Fibroblast of lung (primary cell): Measurements from ENCODE around the gene DTX3. TPM values are rescaled to one million over a fixed set of nuclear protein-coding genes. Genes with fewer than 3 reads are reported as not detected.

Experiments
- DNase-seq, 2 donors: peaks; one replicate each; pipeline versions ENCODE4 v3.0.0 to v3.0.0-alpha.2; 2010; ENCODE audit warnings: low read depth in 2 of 2
- H2AFZ ChIP-seq: 2 replicates; pipeline ENCODE4 v1.5.1; 2012; ENCODE audit warnings: low read length, control low read depth, inconsistent platforms
- H3K27ac ChIP-seq: 2 replicates; pipeline ENCODE4 v1.5.1; 2011; ENCODE audit warnings: low read length, control low read depth; ENCODE audit not compliant: insufficient read depth
- H3K27me3 ChIP-seq: 2 replicates; pipeline ENCODE4 v1.5.1; 2011; ENCODE audit warnings: mild to moderate bottlenecking, low read length; ENCODE audit not compliant: control insufficient read depth, insufficient read depth
- H3K36me3 ChIP-seq: 2 replicates; pipeline ENCODE4 v1.5.1; 2011; ENCODE audit warnings: low read length; ENCODE audit not compliant: control insufficient read depth, insufficient read depth
- H3K4me1 ChIP-seq: 2 replicates; pipeline ENCODE4 v1.5.1; 2011; ENCODE audit warnings: low read length; ENCODE audit not compliant: control insufficient read depth, insufficient read depth; ENCODE audit errors: extremely low read depth
- H3K4me2 ChIP-seq: 2 replicates; pipeline ENCODE4 v1.5.1; 2011; ENCODE audit warnings: low read length, control low read depth; ENCODE audit not compliant: insufficient read depth; ENCODE audit errors: extremely low read depth
- H3K4me3 ChIP-seq, 4 experiments: fragments of 200-600 bp in 1 of 4; sonication (generic) in 1 of 4; replicated peaks in 1 of 4; 2 replicates each; pipeline ENCODE4 v1.5.1; 2011 to 2016; ENCODE audit warnings: low read length in 4 of 4, low read depth in 3 of 4, mild to moderate bottlenecking in 3 of 4, control low read depth in 2 of 4, inconsistent platforms in 1 of 4, mixed read lengths in 1 of 4; ENCODE audit not compliant: insufficient read depth in 1 of 4; ENCODE audit errors: control extremely low read depth in 1 of 4
- H3K79me2 ChIP-seq: 2 replicates; pipeline ENCODE4 v1.5.1; 2012; ENCODE audit warnings: mild to moderate bottlenecking, low read length, inconsistent platforms; ENCODE audit not compliant: control insufficient read depth, insufficient read depth
- H3K9ac ChIP-seq: 2 replicates; pipeline ENCODE4 v1.5.1; 2011; ENCODE audit warnings: mild to moderate bottlenecking, low read length, control low read depth; ENCODE audit not compliant: insufficient read depth
- H3K9me3 ChIP-seq: 2 replicates; pipeline ENCODE4 v1.5.1; 2012; ENCODE audit warnings: low read depth, low read length; ENCODE audit not compliant: control insufficient read depth, insufficient read depth
- H4K20me1 ChIP-seq: 2 replicates; pipeline ENCODE4 v1.5.1; 2011; ENCODE audit warnings: low read length; ENCODE audit not compliant: control insufficient read depth, insufficient read depth; ENCODE audit errors: extremely low read depth
- EZH2 ChIP-seq: IDR thresholded peaks from 2 replicates; pipeline ENCODE4 v1.5.1; 2012; ENCODE audit warnings: low read length, control low read depth, mild to moderate bottlenecking; ENCODE audit errors: missing control alignments
- polyA plus RNA-seq, 2 donors: library from polyadenylated mRNA; depleted of rRNA in 1 of 2; stranded (reverse) in 1 of 2; unstranded in 1 of 2; fragments of >200 nt; gene quantifications; 2 replicates each; pipeline ENCODE4 v1.2.1, GENCODE V29; 2011 to 2012; ENCODE audit warnings: missing spikeins in 1 of 2
- total RNA-seq: library from RNA; depleted of rRNA; stranded (reverse); fragments of >200 nt; gene quantifications from 2 replicates; pipeline ENCODE4 v1.2.1, GENCODE V29; 2014
- TF ChIP-seq, protein P1 (sequence below), 2 donors: IDR thresholded peaks in 1 of 2; conservative IDR thresholded peaks in 1 of 2; 1 replicate in 1 of 2; 2 replicates in 1 of 2; pipeline ENCODE4 v1.5.1; 2011 to 2012; ENCODE audit warnings: low read length in 2 of 2, control low read depth in 1 of 2, inconsistent platforms in 1 of 2, low read depth in 1 of 2, mild to moderate bottlenecking in 1 of 2

DTX3 gene
- total and polyA plus RNA-seq, 2 donors (not counting 1 experiment from before 2014, with no cell fraction given): 12.1 to 30.4 TPM

GRCh38 chr12:57584690-57585089 is 19.9 kb upstream of the DTX3 start:
- no peaks in the 10 kb centered on the region for H3K36me3 ChIP-seq
- no peaks in the 10 kb centered on the region for H3K79me2 ChIP-seq
- H3K27me3 ChIP-seq: peaks cover 6% of the 10 kb centered on the region
- H3K4me3 ChIP-seq: no peak overlapping the region
- TF ChIP-seq, protein P1, sequence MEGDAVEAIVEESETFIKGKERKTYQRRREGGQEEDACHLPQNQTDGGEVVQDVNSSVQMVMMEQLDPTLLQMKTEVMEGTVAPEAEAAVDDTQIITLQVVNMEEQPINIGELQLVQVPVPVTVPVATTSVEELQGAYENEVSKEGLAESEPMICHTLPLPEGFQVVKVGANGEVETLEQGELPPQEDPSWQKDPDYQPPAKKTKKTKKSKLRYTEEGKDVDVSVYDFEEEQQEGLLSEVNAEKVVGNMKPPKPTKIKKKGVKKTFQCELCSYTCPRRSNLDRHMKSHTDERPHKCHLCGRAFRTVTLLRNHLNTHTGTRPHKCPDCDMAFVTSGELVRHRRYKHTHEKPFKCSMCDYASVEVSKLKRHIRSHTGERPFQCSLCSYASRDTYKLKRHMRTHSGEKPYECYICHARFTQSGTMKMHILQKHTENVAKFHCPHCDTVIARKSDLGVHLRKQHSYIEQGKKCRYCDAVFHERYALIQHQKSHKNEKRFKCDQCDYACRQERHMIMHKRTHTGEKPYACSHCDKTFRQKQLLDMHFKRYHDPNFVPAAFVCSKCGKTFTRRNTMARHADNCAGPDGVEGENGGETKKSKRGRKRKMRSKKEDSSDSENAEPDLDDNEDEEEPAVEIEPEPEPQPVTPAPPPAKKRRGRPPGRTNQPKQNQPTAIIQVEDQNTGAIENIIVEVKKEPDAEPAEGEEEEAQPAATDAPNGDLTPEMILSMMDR (conservative IDR thresholded peaks at IDR 0.05 in 1 of 2, IDR thresholded peaks at IDR 0.05 in 1 of 2; ENCODE audit: low read depth in 1 of 2, low read length in 2 of 2): no peak
- TF ChIP-seq EZH2: no peak
- H3K27ac ChIP-seq: no peak overlapping the region
- H3K4me1 ChIP-seq: no peaks in the 10 kb centered on the region
- no peak overlapping the region for H3K9ac ChIP-seq
- no peak overlapping the region for H2AFZ ChIP-seq
- no peaks in the 10 kb centered on the region for H4K20me1 ChIP-seq
- no peak for DNase-seq
- H3K4me2 ChIP-seq: no peak overlapping the region
- no peaks in the 10 kb centered on the region for H3K9me3 ChIP-seq

- DNase-seq: no peak
- no peak overlapping the region for H3K4me3 ChIP-seq
- H3K27ac ChIP-seq: no peak overlapping the region
- H3K4me2 ChIP-seq: no peak overlapping the region
- H3K36me3 ChIP-seq: no peaks in the 10 kb centered on the region
- TF ChIP-seq, protein P1 (conservative IDR thresholded peaks at IDR 0.05 in 1 of 2, IDR thresholded peaks at IDR 0.05 in 1 of 2; ENCODE audit: low read depth in 1 of 2, low read length in 2 of 2): no peak
- no peak for TF ChIP-seq EZH2
- H3K4me1 ChIP-seq: no peaks in the 10 kb centered on the region
- H2AFZ ChIP-seq: no peak overlapping the region
- no peaks in the 10 kb centered on the region for H4K20me1 ChIP-seq
- H3K9me3 ChIP-seq: no peaks in the 10 kb centered on the region
- peaks cover 6% of the 10 kb centered on the region for H3K27me3 ChIP-seq
- no peak overlapping the region for H3K9ac ChIP-seq
- no peaks in the 10 kb centered on the region for H3K79me2 ChIP-seq
Observed at GRCh38 chr12:57585156-57585555, 19.5 kb upstream of the DTX3 start.

- H4K20me1 ChIP-seq: no peaks in the 10 kb centered on the region
- H3K9me3 ChIP-seq: no peaks in the 10 kb centered on the region
- H2AFZ ChIP-seq: no peak overlapping the region
- peaks cover 3% of the 10 kb centered on the region for H3K4me1 ChIP-seq
- TF ChIP-seq, protein P1 (conservative IDR thresholded peaks at IDR 0.05 in 1 of 2, IDR thresholded peaks at IDR 0.05 in 1 of 2; ENCODE audit: low read depth in 1 of 2, low read length in 2 of 2): no peak
- no peak for TF ChIP-seq EZH2
- DNase-seq: no peak
- H3K79me2 ChIP-seq: no peaks in the 10 kb centered on the region
- H3K36me3 ChIP-seq: no peaks in the 10 kb centered on the region
- H3K4me2 ChIP-seq: no peak overlapping the region
- H3K9ac ChIP-seq: no peak overlapping the region
- H3K4me3 ChIP-seq: no peak overlapping the region
- peaks cover 6% of the 10 kb centered on the region for H3K27me3 ChIP-seq
- H3K27ac ChIP-seq: no peak overlapping the region
Observed at GRCh38 chr12:57586128-57586527, 18.5 kb upstream of the DTX3 start.
